AG04450 (cell line): ENCODE data around the gene GUCY1B1. TPM values are rescaled to one million over a fixed set of nuclear protein-coding genes. Genes with fewer than 3 reads are reported as not detected.

Source experiments
- CTCF ChIA-PET: fragments of 300-600, 350-600 bp; formaldehyde crosslinking; extraction: SDS; loops from one replicate; lab custom pipeline; 2022; ENCODE audit warnings: antibody characterized with exemption, inconsistent platforms; lab: Charles Lee
- POLR2A ChIA-PET: fragments of 350-600 bp; formaldehyde crosslinking; extraction: SDS; loops from one replicate; lab custom pipeline; 2021; ENCODE audit warnings: antibody characterized with exemption, inconsistent platforms; lab: Yijun Ruan, JAX
- DNase-seq: peaks from one replicate; pipeline ENCODE4 v3.0.0-alpha.2; 2011; ENCODE audit warnings: low read depth, low spot score
- H3K27ac ChIP-seq: one replicate; pipeline ENCODE4 v1.5.1; 2012; ENCODE audit warnings: low read depth, low read length, control low read depth
- H3K27me3 ChIP-seq: one replicate; pipeline ENCODE4 v1.6.0; 2012; ENCODE audit warnings: low read length; ENCODE audit not compliant: control insufficient read depth, insufficient read depth
- H3K4me3 ChIP-seq: 2 replicates; pipeline ENCODE4 v1.5.1; 2011; ENCODE audit warnings: mild to moderate bottlenecking, low read depth, low read length, control low read depth
- H3K9me3 ChIP-seq: 2 replicates; pipeline ENCODE4 v1.5.1; 2012; ENCODE audit warnings: low read length; ENCODE audit not compliant: control insufficient read depth, insufficient read depth
- polyA plus RNA-seq: library from polyadenylated mRNA; depleted of rRNA; stranded (reverse); fragments of >200 nt; gene quantifications from 2 replicates; pipeline ENCODE4 v1.2.3, GENCODE V29; 2011
- TF ChIP-seq, protein P1 (sequence below): IDR thresholded peaks from 2 replicates; pipeline ENCODE4 v1.5.1; 2011; ENCODE audit warnings: low read depth, low read length, control low read depth, inconsistent platforms

Gene GUCY1B1
- polyA plus RNA-seq, 1 experiment: 25.0 TPM

DNA sequence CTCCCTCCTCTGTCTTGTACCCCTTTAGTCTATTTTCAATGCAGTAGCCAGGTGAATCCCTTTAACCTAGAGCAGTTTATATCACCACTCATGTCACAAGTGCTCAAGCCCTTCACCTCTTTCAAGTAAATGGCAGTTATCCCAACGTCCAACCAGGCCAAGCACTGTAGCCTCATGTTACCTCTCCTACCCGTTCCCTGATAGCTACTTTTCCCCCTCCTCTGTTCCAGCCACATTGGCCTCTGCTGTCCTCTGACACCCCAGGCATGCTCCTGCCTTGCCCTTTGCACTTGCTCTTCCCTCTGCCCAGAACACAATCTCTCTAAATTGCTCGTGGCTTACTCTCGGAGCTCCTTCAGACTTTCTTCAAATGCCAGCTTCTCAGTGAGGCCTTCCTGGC, 15.2 kb downstream of the GUCY1B1 start:
- DNase-seq: no peak
- no peak overlapping the region for H3K4me3 ChIP-seq
- TF ChIP-seq, protein P1, sequence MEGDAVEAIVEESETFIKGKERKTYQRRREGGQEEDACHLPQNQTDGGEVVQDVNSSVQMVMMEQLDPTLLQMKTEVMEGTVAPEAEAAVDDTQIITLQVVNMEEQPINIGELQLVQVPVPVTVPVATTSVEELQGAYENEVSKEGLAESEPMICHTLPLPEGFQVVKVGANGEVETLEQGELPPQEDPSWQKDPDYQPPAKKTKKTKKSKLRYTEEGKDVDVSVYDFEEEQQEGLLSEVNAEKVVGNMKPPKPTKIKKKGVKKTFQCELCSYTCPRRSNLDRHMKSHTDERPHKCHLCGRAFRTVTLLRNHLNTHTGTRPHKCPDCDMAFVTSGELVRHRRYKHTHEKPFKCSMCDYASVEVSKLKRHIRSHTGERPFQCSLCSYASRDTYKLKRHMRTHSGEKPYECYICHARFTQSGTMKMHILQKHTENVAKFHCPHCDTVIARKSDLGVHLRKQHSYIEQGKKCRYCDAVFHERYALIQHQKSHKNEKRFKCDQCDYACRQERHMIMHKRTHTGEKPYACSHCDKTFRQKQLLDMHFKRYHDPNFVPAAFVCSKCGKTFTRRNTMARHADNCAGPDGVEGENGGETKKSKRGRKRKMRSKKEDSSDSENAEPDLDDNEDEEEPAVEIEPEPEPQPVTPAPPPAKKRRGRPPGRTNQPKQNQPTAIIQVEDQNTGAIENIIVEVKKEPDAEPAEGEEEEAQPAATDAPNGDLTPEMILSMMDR: no peak
- H3K9me3 ChIP-seq: no peaks in the 10 kb centered on the region
- POLR2A ChIA-PET: no interaction called here
- no peak overlapping the region for H3K27ac ChIP-seq
- CTCF ChIA-PET: interaction anchor here (0.5 to 1.7 kb wide), 5 partner anchors 13 to 368 kb away, joined by 3 to 6 read pairs (median 3); no protein-coding TSS in a partner anchor
- H3K27me3 ChIP-seq: no peaks in the 10 kb centered on the region

DNA sequence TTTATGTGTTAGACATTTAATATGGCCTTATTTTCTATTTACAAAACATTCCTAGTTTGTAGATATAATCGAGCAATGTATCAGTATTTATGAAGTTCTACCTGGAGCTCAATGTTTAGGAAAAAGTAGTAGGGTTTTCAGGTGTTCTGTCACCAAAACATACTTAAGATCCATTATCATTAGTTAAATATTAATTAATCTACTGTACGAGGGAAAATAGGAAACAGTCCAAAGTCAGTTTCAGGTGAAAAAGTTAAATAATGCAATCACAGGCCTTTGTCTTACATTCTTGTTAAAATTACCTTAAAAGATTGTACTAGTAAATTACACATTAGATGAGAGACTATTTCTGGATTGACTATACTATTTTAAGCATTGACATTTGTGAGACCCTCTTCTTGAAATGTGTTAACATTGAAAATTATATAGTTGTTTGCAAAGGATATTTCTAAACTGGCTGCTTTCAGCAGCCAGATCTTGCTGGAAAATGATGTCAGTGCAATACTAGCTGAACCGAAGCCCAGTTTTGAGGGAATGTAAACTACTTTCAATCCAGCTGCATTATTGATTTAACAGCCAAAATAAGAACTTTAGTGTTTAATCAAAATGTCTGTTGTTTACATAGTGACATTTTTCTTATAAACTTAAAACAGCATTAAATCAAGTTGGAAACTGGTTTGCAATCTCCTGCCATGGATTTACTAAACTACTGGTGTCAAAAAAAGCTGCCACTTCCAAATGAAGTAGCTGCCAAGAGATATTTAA, 19.3 kb downstream of the GUCY1B1 start:
- TF ChIP-seq, protein P1: no peak
- Histone ChIP-seq H3K9me3 (no peaks in the 10 kb centered on the region; the same call in 1 of the 2 replicates), H3K4me3 (no peak overlapping the region), H3K27me3 (no peaks in the 10 kb centered on the region), H3K27ac (no peak overlapping the region)
- ChIA-PET POLR2A (interaction anchor here (1.0 to 1.6 kb wide), 3 partner anchors 24 to 374 kb away, joined by 3 to 7 read pairs (median 4); no protein-coding TSS in a partner anchor), CTCF (interaction anchor here (0.8 to 4.1 kb wide), 6 partner anchors 9 to 375 kb away, joined by 3 to 22 read pairs (median 4); partner anchors contain the start of gene CTSO)
- DNase-seq: no peak

DNA sequence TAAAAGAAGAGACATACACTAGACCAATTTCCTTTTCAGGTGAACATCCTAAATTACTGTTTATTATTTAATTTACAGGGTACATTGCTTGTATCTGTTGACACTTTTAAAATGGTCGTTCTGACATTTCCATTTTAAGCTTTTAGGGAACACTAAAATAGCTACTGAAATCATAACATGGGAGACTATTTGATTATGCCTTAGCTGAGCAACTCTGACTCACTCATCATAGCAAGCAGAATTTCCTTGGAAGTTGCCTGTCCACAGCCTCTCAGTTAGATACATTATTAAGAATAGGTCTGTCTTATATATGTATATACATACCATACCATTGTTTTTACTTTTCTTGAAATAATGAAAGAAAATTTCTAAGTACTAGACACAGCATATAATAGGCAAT, 22.0 kb downstream of the GUCY1B1 start:
- TF ChIP-seq, protein P1: no peak
- Histone ChIP-seq H3K27ac (no peak overlapping the region), H3K27me3 (no peaks in the 10 kb centered on the region), H3K4me3 (no peak overlapping the region), H3K9me3 (no peaks in the 10 kb centered on the region; the same call in 1 of the 2 replicates)
- CTCF ChIA-PET: interaction anchor here (1.2 to 4.1 kb wide), 4 partner anchors 30 to 377 kb away, joined by 3 to 22 read pairs (median 6); partner anchors contain the start of gene CTSO
- POLR2A ChIA-PET: interaction anchor here (1.0 kb wide), 1 partner anchor 22 kb away, joined by 3 read pairs; the partner anchor contains the start of gene GUCY1B1
- DNase-seq: no peak

DNA sequence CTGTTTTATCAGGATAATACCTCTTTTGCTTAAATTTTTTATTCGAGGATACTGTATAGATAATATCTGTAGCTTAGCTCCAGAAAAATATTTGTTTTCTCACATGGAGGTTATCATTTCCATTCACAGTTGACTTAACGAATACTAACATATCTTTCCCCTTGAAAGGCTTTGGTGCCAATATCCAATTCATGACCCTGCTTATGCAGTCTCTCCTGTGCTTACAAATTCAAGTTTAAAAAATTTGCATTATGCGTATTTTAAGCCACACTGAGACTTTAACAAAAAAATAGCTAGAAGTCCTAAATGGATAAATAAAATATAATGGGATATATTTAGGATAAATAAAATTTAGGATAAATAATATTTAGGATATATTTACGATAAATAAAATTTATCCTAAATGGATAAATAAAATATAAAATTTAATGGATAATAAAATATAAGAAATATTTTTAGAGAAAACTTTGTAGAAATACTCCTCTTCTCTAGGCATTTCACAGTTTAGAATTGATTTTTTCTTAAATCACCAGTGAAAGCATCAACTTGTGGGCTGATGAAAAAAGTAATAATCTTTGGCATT, 22.5 kb downstream of the GUCY1B1 start:
- TF ChIP-seq, protein P1: no peak
- CTCF ChIA-PET: interaction anchor here (1.2 to 4.1 kb wide), 4 partner anchors 29 to 378 kb away, joined by 3 to 22 read pairs (median 6); partner anchors contain the start of gene CTSO
- H3K27me3 ChIP-seq: no peaks in the 10 kb centered on the region
- POLR2A ChIA-PET: interaction anchor here (1.0 kb wide), 1 partner anchor 23 kb away, joined by 3 read pairs; the partner anchor contains the start of gene GUCY1B1
- H3K9me3 ChIP-seq: no peaks in the 10 kb centered on the region; the same call in 1 of the 2 replicates
- no peak for DNase-seq
- H3K27ac ChIP-seq: no peak overlapping the region
- H3K4me3 ChIP-seq: no peak overlapping the region
